Uterus (tissue), 4 donors: ENCODE results near the gene ULBP3. TPM values are rescaled to one million over a fixed set of nuclear protein-coding genes. Genes with fewer than 3 reads are reported as not detected.

ENCODE experiments used
- DNase-seq, 2 donors: peaks; one replicate each; pipeline ENCODE4 v3.0.0-alpha.2; 2019 to 2020
- H3K27ac ChIP-seq, 2 donors: fragments of 200-600 bp; sonication (generic); 1 replicate in 1 of 2; 2 replicates in 1 of 2; pipeline ENCODE4 v1.5.1; 2016 to 2018
- H3K27me3 ChIP-seq, 2 donors: fragments of 200-600 bp; sonication (generic); one replicate each; pipeline ENCODE4 v1.5.1; 2018 to 2019; ENCODE audit warnings: control low read depth in 1 of 2
- H3K36me3 ChIP-seq, 2 donors: fragments of 200-600 bp; sonication (generic); one replicate each; pipeline ENCODE4 v1.5.1; 2019; ENCODE audit warnings: control low read depth in 1 of 2
- H3K4me1 ChIP-seq, 2 donors: fragments of 200-600 bp; sonication (generic); one replicate each; pipeline ENCODE4 v1.5.1; 2018 to 2019; ENCODE audit warnings: control low read depth in 1 of 2
- H3K4me3 ChIP-seq, 2 donors: fragments of 200-600 bp; sonication (generic); 1 replicate in 1 of 2; 2 replicates in 1 of 2; pipeline ENCODE4 v1.5.1; 2018 to 2019; ENCODE audit warnings: mild to moderate bottlenecking in 1 of 2
- H3K9me3 ChIP-seq, 2 donors: fragments of 200-600 bp; sonication (generic); one replicate each; pipeline ENCODE4 v1.5.1; 2019; ENCODE audit warnings: control low read depth in 1 of 2
- POLR2A ChIP-seq, 2 donors: fragments of 450-650 bp; IDR thresholded peaks; one replicate each; pipeline ENCODE4 v1.6.1; 2016; ENCODE audit warnings: antibody characterized with exemption in 2 of 2, mild to moderate bottlenecking in 1 of 2, moderate library complexity in 1 of 2
- intact Hi-C: fragments of 100-400 bp; cut with DNase I; formaldehyde crosslinking; loops from one replicate; pipeline ENCODE4 v1.15.1; 2023; ENCODE audit warnings: low total_unique reads
- total RNA-seq, 4 donors: library from RNA; depleted of rRNA in 3 of 4; stranded (reverse); fragments of >200 nt in 3 of 4; gene quantifications; one replicate each; pipeline versions ENCODE4 v1.1.0 to v1.2.4, GENCODE V29; 2014 to 2023
- TF ChIP-seq, protein P1 (sequence below), 4 experiments: fragments of 200-600 bp in 2 of 4; fragments of 450-650 bp in 2 of 4; sonication (generic) in 2 of 4; IDR thresholded peaks; one replicate each; pipeline ENCODE4 v1.5.1; 2016 to 2019; ENCODE audit warnings: antibody characterized with exemption in 4 of 4, mild to moderate bottlenecking in 2 of 4, moderate library complexity in 1 of 4
- donor health status: DM: yes; HTN: yes; CAD: no.

The ULBP3 gene
- total RNA-seq, 4 donors from 2014 or later, result 0.61 to 2.9 TPM; not detected in 2

DNA sequence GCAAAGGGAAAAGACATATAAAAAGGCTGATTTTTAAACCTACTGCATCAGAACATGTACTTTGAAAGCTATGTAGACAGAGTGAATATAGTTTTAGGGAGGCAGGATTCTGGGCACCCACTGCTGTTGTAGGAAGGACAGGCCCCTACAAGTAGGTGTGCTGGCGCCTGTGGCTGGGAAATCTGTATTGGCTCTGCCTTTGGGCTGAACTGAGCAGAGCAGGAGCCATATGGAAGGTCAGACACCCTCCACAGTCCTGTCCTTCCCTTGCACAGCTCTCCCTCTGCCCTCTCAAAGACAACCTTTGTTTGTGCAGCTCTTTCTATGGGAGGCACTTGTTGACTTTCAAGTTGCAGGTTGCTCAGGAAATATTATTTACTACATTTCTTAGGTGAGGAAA, 18.4 kb upstream of the ULBP3 start:
- H3K27ac ChIP-seq, result no peak overlapping the region
- TF ChIP-seq, protein P1, sequence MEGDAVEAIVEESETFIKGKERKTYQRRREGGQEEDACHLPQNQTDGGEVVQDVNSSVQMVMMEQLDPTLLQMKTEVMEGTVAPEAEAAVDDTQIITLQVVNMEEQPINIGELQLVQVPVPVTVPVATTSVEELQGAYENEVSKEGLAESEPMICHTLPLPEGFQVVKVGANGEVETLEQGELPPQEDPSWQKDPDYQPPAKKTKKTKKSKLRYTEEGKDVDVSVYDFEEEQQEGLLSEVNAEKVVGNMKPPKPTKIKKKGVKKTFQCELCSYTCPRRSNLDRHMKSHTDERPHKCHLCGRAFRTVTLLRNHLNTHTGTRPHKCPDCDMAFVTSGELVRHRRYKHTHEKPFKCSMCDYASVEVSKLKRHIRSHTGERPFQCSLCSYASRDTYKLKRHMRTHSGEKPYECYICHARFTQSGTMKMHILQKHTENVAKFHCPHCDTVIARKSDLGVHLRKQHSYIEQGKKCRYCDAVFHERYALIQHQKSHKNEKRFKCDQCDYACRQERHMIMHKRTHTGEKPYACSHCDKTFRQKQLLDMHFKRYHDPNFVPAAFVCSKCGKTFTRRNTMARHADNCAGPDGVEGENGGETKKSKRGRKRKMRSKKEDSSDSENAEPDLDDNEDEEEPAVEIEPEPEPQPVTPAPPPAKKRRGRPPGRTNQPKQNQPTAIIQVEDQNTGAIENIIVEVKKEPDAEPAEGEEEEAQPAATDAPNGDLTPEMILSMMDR (IDR thresholded peaks at IDR 0.05), result no peak
- no peak for TF ChIP-seq POLR2A (IDR thresholded peaks at IDR 0.05)
- no peaks in the 10 kb centered on the region for H3K9me3 ChIP-seq
- intact Hi-C loops, result loop anchor here (10.0 kb wide), 1 partner anchor 727 kb away; no protein-coding TSS in a partner anchor
- no peaks in the 10 kb centered on the region for H3K36me3 ChIP-seq
- no peaks in the 10 kb centered on the region for H3K27me3 ChIP-seq
- H3K4me1 ChIP-seq, result no peaks in the 10 kb centered on the region
- DNase-seq, result no peak
- H3K4me3 ChIP-seq, result no peak overlapping the region

DNA sequence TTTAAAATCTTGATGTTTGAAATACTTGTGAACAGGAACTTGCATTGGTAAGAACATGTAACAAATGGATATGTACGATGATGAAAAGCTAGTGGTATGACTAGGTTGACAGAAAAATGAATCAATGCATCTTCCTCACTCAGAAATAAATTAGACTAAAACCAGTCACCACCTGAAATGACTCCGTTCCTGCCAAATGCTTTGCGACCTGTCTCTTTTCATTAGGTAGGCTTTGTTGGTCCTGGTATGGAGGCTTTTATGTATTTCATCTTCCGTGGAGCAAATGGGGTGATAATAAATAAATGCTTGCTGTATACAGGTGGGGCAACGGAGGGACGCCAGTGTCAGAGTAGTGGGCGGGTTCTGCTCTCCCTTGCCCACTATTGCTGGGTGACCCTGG, 17.1 kb upstream of the ULBP3 start:
- H3K36me3 ChIP-seq, result no peaks in the 10 kb centered on the region
- no peak overlapping the region for H3K4me3 ChIP-seq
- no peaks in the 10 kb centered on the region for H3K27me3 ChIP-seq
- H3K4me1 ChIP-seq, result no peaks in the 10 kb centered on the region
- intact Hi-C loops, result loop anchor here (10.0 kb wide), 1 partner anchor 729 kb away; no protein-coding TSS in a partner anchor
- TF ChIP-seq, protein P1 (IDR thresholded peaks at IDR 0.05), result no peak
- TF ChIP-seq POLR2A (IDR thresholded peaks at IDR 0.05), result no peak
- no peak for DNase-seq
- no peak overlapping the region for H3K27ac ChIP-seq
- H3K9me3 ChIP-seq, result no peaks in the 10 kb centered on the region

DNA sequence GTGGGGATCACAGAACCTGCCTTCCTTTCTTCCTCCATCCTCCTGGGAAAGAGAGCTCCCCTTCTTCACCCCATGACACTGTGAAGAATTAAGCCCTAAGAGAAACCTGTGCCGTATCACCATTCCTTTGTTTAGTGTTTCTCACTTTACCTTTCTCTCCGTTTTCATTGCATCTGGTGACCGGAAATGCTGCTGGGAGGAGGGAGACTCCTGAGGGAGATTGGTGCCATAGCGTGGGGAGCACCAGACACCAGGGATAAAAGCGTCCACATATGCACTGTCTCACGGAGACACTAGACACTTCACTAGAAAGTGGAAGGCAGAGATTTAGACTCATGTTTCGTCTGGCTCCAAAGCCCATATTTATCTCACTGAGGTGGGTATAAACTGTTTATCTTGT, 15.5 kb upstream of the ULBP3 start:
- Histone ChIP-seq H3K4me3 (no peak overlapping the region), H3K4me1 (no peaks in the 10 kb centered on the region), H3K36me3 (no peaks in the 10 kb centered on the region), H3K27ac (no peak overlapping the region), H3K9me3 (no peaks in the 10 kb centered on the region), H3K27me3 (no peaks in the 10 kb centered on the region)
- TF ChIP-seq POLR2A (IDR thresholded peaks at IDR 0.05), result no peak
- TF ChIP-seq, protein P1 (IDR thresholded peaks at IDR 0.05), result no peak
- intact Hi-C loops, result loop anchor here (10.0 kb wide), 1 partner anchor 730 kb away; no protein-coding TSS in a partner anchor
- no peak for DNase-seq

DNA sequence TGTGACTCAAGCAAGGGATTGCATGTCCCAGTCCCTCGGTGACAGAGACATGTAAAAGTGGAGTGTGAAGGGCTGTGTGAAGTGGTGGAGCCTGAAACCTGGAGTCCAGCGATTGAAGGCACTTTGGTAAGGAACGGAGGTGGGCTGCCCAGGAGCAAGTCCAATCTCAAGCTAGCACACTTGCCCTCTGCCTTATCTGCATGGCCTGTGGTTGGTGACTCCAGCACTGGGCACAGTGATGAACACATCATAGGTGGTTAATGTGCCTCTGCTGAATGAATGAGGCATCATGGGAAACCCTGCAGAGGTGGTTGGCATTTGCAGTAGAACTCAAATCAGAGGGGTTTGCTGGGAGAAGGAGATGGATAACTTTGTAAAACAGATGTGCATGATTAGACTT, 14.9 kb upstream of the ULBP3 start:
- intact Hi-C loops, result loop anchor here (10.0 kb wide), 1 partner anchor 731 kb away; no protein-coding TSS in a partner anchor
- Histone ChIP-seq H3K27me3 (no peaks in the 10 kb centered on the region), H3K36me3 (no peaks in the 10 kb centered on the region), H3K4me1 (no peaks in the 10 kb centered on the region), H3K4me3 (no peak overlapping the region), H3K27ac (no peak overlapping the region), H3K9me3 (no peaks in the 10 kb centered on the region)
- TF ChIP-seq, protein P1 (IDR thresholded peaks at IDR 0.05), result no peak
- TF ChIP-seq POLR2A (IDR thresholded peaks at IDR 0.05), result no peak
- DNase-seq, result no peak

DNA sequence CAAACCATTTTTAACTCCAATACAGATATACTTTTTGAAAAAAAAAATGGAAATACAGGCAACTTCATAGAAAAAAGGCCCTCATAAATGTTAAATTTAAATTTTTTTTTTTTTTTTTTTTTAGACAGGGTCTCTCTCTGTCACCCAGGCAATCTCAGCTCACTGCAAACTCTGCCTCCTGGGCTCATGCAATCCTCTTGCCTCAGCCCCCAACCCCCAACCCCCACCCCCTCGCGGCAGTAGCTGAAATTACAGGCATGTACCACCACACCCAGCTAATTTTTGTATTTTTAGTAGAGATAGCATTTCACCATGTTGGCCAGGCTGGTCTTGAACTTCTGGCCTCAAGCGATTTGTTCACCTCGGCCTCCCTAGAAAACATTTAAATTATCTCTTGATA, 12.8 kb upstream of the ULBP3 start:
- DNase-seq, result no peak
- intact Hi-C loops, result loop anchor here (10.0 kb wide), 1 partner anchor 733 kb away; no protein-coding TSS in a partner anchor
- Histone ChIP-seq H3K27ac (no peak overlapping the region), H3K9me3 (no peaks in the 10 kb centered on the region), H3K27me3 (no peaks in the 10 kb centered on the region), H3K36me3 (no peaks in the 10 kb centered on the region), H3K4me3 (no peak overlapping the region), H3K4me1 (no peaks in the 10 kb centered on the region)
- TF ChIP-seq, protein P1 (IDR thresholded peaks at IDR 0.05), result no peak
- TF ChIP-seq POLR2A (IDR thresholded peaks at IDR 0.05), result no peak
